Measurements from ENCODE around the gene PRKCB. TPM values are rescaled to one million over a fixed set of nuclear protein-coding genes. Genes with fewer than 3 reads are reported as not detected.

PRKCB gene
- total RNA-seq, 1 experiment from 2014 or later = 0.89 TPM

GRCh38 chr16:24188751-24189318 is 353.1 kb downstream of the PRKCB start:
- CTCF ChIA-PET = no interaction called here
- POLR2A ChIA-PET = no interaction called here
- ATAC-seq (no peak), DNase-seq (ENCODE audit: low read depth, low spot score) (no peak)
- Histone ChIP-seq H2AFZ (ENCODE audit: low read depth, low read length, poor library complexity, severe bottlenecking) (no peak overlapping the region), H3K9me2 (ENCODE audit: insufficient read depth) (no peaks in the 10 kb centered on the region), H3K27me3 (ENCODE audit: insufficient read depth, low read length) (peaks cover 59% of the 10 kb centered on the region), H3K4me3 (replicated peaks in 1 of 2; ENCODE audit: low read depth in 1 of 2, low read length in 2 of 2) (no peak overlapping the region), H3K4me2 (ENCODE audit: low read length) (no peak overlapping the region), H3K79me2 (ENCODE audit: insufficient read depth, low read length) (no peaks in the 10 kb centered on the region), H3K9me3 (ENCODE audit: control insufficient read depth in 1 of 2, insufficient read depth in 1 of 2, low read depth in 1 of 2, low read length in 2 of 2) (no peaks in the 10 kb centered on the region), H3K4me1 (ENCODE audit: control insufficient read depth in 1 of 2, insufficient read depth in 2 of 2, low read length in 2 of 2) (no peaks in the 10 kb centered on the region), H3K36me3 (ENCODE audit: control insufficient read depth in 1 of 2, insufficient read depth in 2 of 2, low read length in 2 of 2) (no peaks in the 10 kb centered on the region), H3K27ac (ENCODE audit: low read depth, low read length) (no peak overlapping the region), H3K9ac (ENCODE audit: low read length) (no peak overlapping the region), H4K20me1 (ENCODE audit: insufficient read depth) (no peaks in the 10 kb centered on the region)
- TF ChIP-seq EZH2 (IDR thresholded peaks at IDR 0.05) (no peak), CTCF (IDR thresholded peaks at IDR 0.05 in 2 of 3, conservative IDR thresholded peaks at IDR 0.05 in 1 of 3; ENCODE audit: borderline replicate concordance in 1 of 3, insufficient read depth in 1 of 3, low read depth in 2 of 3, low read length in 2 of 3) (no peak), ZNF274 (IDR thresholded peaks at IDR 0.05; ENCODE audit: low read depth, low read length) (no peak), EGR1 (IDR thresholded peaks at IDR 0.05; ENCODE audit: low read depth) (no peak), JUND (IDR thresholded peaks at IDR 0.05) (no peak), SRF (IDR thresholded peaks at IDR 0.05; ENCODE audit: low read depth) (no peak), ELF1 (IDR thresholded peaks at IDR 0.05; ENCODE audit: borderline replicate concordance, low read depth) (no peak), POLR2AphosphoS5 (IDR thresholded peaks at IDR 0.05; ENCODE audit: low read depth, low read length) (no peak), MAX (IDR thresholded peaks at IDR 0.05) (no peak), ZFX (IDR thresholded peaks at IDR 0.05) (no peak), POLR2A (IDR thresholded peaks at IDR 0.05; ENCODE audit: borderline replicate concordance, extremely low read depth, insufficient read depth, insufficient read length) (no peak), RAD21 (IDR thresholded peaks at IDR 0.05; ENCODE audit: low read depth) (no peak), CEBPB (IDR thresholded peaks at IDR 0.05; ENCODE audit: low read depth) (no peak), YY1 (IDR thresholded peaks at IDR 0.05; ENCODE audit: extremely low read depth, insufficient replicate concordance, low read depth, low read length) (no peak), TCF7L2 (IDR thresholded peaks at IDR 0.05; ENCODE audit: borderline replicate concordance, extremely low read depth, insufficient read depth, insufficient read length) (no peak)
- RAD21 ChIA-PET (ENCODE audit: low non-redundant PET in 1 of 2, low total read pairs in 2 of 2, uncharacterized antibody in 2 of 2, unreplicated experiment in 2 of 2) = no interaction called here
- no TSS peak for BruUV-seq (replicated peaks)
- intact Hi-C loops (cut with micrococcal nuclease) = no loop called here

Data from HCT116 (cell line).